Motor neuron (in vitro differentiated cells): Measurements from ENCODE around the gene SEMA6A. TPM values are rescaled to one million over a fixed set of nuclear protein-coding genes. Genes with fewer than 3 reads are reported as not detected.
A peak's percentile ranks its signal among the peaks of the same experiment; 100 is the strongest.

ENCODE experiments used
- ATAC-seq, 8 experiments: fragments of 200-7000 bp; cut with Tn5 transposase; replicated peaks in 6 of 8; 2 replicates each; pipeline ENCODE4 v1.8.0; 2021; ENCODE audit warnings: mild to moderate bottlenecking in 8 of 8, moderate library complexity in 8 of 8
- H3K27ac ChIP-seq, 2 donors: fragments of 250-450 bp; sonication (Bioruptor Pico); 2 replicates each; pipeline ENCODE4 v1.9.0; 2021; ENCODE audit warnings: antibody characterized with exemption in 2 of 2, mild to moderate bottlenecking in 2 of 2, moderate library complexity in 1 of 2
- H3K4me1 ChIP-seq, 2 donors: fragments of 250-450 bp; sonication (Bioruptor Pico); replicated peaks in 1 of 2; 2 replicates each; pipeline ENCODE4 v1.6.1; 2021; ENCODE audit warnings: antibody characterized with exemption in 2 of 2, mild to moderate bottlenecking in 2 of 2, moderate library complexity in 1 of 2
- H3K4me3 ChIP-seq, 5 donors: fragments of 250-450 bp; sonication (Bioruptor Pico); 2 replicates each; pipeline ENCODE4 v1.9.0; 2021; ENCODE audit warnings: antibody characterized with exemption in 5 of 5, mild to moderate bottlenecking in 5 of 5, moderate library complexity in 4 of 5
- WGBS, 10 experiments: fragments of 450-650 bp; shearing (Covaris generic); methylation state at CpG; one replicate each; pipeline ENCODE4 v1.0.0; 2022; 5-methylcytosine and 5-hydroxymethylcytosine counted together
- in situ Hi-C, 9 experiments: fragments of 400-800 bp; cut with MboI; loops; one replicate each; pipeline ENCODE4 v1.15.0; 2021; ENCODE audit warnings: low sequenced_read_pairs in 9 of 9, low pct_unique_long_range_greater_than_20kb in 2 of 9; ENCODE audit not compliant: unreplicated experiment in 9 of 9
- total RNA-seq, 8 experiments: library from RNA; unstranded; fragments of 300-600 nt; gene quantifications; 2 replicates each; pipeline versions ENCODE4 v1.2.3 to v1.2.4, GENCODE V29; 2022

SEMA6A gene
- total RNA-seq, 8 experiments from 2014 or later, result 2.6 to 35.9 (median 20.0) TPM

DNA sequence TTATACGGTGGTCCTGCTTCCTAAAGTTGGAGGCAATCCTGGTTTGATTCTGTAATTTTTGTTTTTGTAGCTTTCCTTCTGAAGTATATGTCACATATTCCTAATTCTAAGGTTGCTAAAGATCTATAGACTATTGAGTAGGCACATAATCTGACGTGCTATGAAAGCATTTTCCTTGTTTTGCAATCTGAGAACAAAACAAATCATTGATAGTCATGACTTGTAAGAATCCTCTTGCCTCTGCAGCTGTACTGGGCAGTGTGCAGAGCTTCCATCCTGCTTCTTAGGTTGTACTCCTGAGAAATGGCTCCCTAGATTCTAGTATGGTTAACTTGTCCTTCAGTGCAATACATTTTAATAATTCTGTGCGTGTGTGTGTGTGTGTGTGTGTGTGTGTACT lies 35.4 kb downstream of the SEMA6A start:
- peaks cover 22 to 34% of the 10 kb centered on the region in 2 donors for H3K4me1 ChIP-seq
- H3K4me3 ChIP-seq, result no peak overlapping the region
- in situ Hi-C loops, result no loop called here
- H3K27ac ChIP-seq, result no peak overlapping the region
- WGBS, 10 experiments, result 27 to 100% (median 92%) methylated on average over 1 to 3 of the region's 3 CpGs
- ATAC-seq, result no peak

GRCh38 chr5:116536316-116537083 lies 38.1 kb downstream of the SEMA6A start:
- peak in 6 of 8 experiments; percentile 9 to 81 (median 78) for ATAC-seq
- Histone ChIP-seq H3K4me1 (peaks cover 36 to 37% of the 10 kb centered on the region in 2 donors), H3K4me3 (no peak overlapping the region), H3K27ac (peak overlapping the region in 1 of 2 donors; percentile 47)
- 20 to 75% (median 55%) methylated on average over 2 to 11 of the region's 11 CpGs for WGBS, 10 experiments
- in situ Hi-C loops, result no loop called here

DNA sequence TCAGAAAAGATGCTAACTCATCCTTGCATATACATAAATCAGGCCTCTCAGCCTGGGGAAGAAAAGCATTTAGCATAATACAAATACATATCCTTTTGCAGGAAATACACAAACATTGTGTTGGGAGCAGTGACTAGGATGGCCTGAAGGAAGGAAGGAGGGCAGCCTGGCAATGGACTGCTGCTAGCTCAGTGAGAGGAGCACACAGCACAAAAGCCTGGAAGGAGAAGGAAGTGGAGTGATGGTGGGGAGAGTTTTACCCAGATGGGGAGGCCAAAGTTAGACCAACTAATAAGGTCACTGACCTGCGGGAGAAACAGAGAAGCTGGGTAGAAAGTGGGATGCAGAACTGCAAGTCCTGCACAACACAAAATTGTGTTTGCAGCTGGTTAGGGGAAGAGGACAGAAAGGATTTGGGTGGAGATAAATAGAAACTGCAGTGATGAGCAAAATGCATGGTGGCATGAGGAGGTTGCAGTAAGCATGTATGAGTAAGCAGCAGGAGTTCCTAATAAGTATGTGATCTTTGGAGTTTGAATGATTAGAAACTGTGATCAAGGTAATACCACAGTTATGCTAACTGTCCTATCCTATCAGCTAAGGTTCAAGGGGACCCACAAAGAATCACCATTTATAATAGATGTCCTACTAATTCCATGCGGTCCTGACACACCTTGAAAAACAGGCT lies 39.5 kb downstream of the SEMA6A start:
- Histone ChIP-seq H3K27ac (no peak overlapping the region), H3K4me1 (peaks cover 39 to 42% of the 10 kb centered on the region in 2 donors), H3K4me3 (no peak overlapping the region)
- 69 to 100% (median 94%) methylated on average over 1 to 2 of the region's 2 CpGs; no CpG with 5 or more reads in 2 of the 10 experiments for WGBS, 10 experiments
- peak in 3 of 8 experiments; percentile 79 to 91 (median 83) for ATAC-seq
- in situ Hi-C loops, result no loop called here

GRCh38 chr5:116532762-116533525 lies 41.7 kb downstream of the SEMA6A start:
- H3K4me3 ChIP-seq, result no peak overlapping the region
- ATAC-seq, result peak in 5 of 8 experiments; percentile 12 to 56 (median 13)
- in situ Hi-C loops, result no loop called here
- peaks cover 55 to 64% of the 10 kb centered on the region in 2 donors for H3K4me1 ChIP-seq
- H3K27ac ChIP-seq, result no peak overlapping the region
- WGBS, 10 experiments, result 8 to 69% (median 33%) methylated on average over 1 to 3 of the region's 3 CpGs; no CpG with 5 or more reads in 1 of the 10 experiments

DNA sequence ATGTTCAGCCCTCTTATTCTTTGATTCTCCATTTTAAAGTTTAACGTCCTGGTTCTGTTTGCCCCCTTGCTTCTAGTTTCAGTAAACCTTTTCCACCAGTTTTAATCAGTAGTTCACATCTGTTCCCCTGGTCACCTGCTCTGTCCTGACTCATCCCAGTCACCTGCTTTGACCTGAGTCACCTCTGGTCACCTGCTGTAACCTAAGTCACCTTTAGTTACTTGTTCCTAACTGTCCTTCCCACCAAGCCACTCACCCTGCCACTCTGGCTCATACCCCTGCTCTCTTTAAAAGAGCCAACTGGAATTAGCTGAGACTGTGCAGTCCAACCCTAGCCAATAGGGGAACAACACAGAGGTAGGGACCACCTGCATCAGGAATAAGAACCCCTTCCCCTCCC lies 43.0 kb downstream of the SEMA6A start:
- no peak overlapping the region for H3K27ac ChIP-seq
- H3K4me3 ChIP-seq, result no peak overlapping the region
- no peak for ATAC-seq
- in situ Hi-C loops, result no loop called here
- H3K4me1 ChIP-seq, result peaks cover 61 to 71% of the 10 kb centered on the region in 2 donors
- 67 to 100% (median 80%) methylated on average over 1 of the region's 1 CpG; no CpG with 5 or more reads in 3 of the 10 experiments for WGBS, 10 experiments

- ATAC-seq, result no peak
- 46 to 100% (median 60%) methylated on average over 1 to 2 of the region's 5 CpGs; no CpG with 5 or more reads in 7 of the 10 experiments for WGBS, 10 experiments
Measured at GRCh38 chr5:116531117-116531516, 43.5 kb downstream of the SEMA6A start.

GRCh38 chr5:116530276-116530675 lies 44.3 kb downstream of the SEMA6A start:
- peaks cover 57 to 63% of the 10 kb centered on the region in 2 donors for H3K4me1 ChIP-seq
- WGBS, 10 experiments, result 5 to 100% (median 81%) methylated on average over 2 to 4 of the region's 4 CpGs
- peak in 1 of 8 experiments; percentile 8 for ATAC-seq
- in situ Hi-C loops, result no loop called here
- H3K4me3 ChIP-seq, result no peak overlapping the region
- no peak overlapping the region for H3K27ac ChIP-seq

More at GRCh38 chr5:116531117-116531516, 43.5 kb downstream of the SEMA6A start:
- Histone ChIP-seq H3K4me1 (peaks cover 60 to 71% of the 10 kb centered on the region in 2 donors), H3K27ac (no peak overlapping the region), H3K4me3 (no peak overlapping the region)
- in situ Hi-C loops, result no loop called here

- Histone ChIP-seq H3K4me3 (no peak overlapping the region), H3K27ac (no peak overlapping the region), H3K4me1 (peaks cover 60 to 67% of the 10 kb centered on the region in 2 donors)
- WGBS, 10 experiments, result 32 to 100% (median 73%) methylated on average over 1 to 4 of the region's 4 CpGs; no CpG with 5 or more reads in 1 of the 10 experiments
- in situ Hi-C loops, result no loop called here
- ATAC-seq, result no peak
Measured at GRCh38 chr5:116529615-116530014, 45.0 kb downstream of the SEMA6A start.

DNA sequence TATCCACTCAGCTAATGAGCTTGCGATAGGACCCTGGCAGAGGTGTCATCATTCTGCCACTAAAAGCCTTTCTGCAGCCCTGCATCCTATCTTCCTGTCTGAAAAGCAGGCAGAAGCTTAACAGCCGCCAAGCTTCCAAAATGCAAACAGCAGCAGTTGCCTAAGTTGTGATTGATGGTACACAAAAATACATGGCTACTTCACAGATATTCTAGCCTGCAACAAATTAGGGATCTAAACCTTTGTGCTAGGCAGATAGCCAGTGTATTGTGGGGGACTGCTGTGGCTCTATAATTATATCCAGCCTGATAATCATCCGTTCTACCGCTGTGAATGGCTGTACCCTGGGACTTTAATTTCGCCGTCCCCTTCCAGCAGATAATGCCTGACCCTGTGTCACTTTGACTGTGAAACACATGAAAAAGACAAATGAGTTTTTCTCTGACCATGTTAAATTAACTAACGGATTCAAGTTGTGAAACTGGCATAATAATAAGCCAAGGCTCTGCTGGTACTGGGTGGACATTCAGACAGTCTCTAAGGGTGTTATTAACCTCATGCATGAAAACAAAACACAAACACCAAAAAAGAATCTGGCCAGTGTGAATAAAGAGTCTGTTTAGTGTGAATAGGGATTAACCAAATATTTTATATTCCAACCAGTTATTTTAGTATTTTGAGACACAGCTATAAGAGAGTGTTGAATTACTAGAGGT lies 45.9 kb downstream of the SEMA6A start:
- peak in 5 of 8 experiments; percentile 64 to 72 (median 69) for ATAC-seq
- Histone ChIP-seq H3K4me1 (peaks cover 62 to 73% of the 10 kb centered on the region in 2 donors), H3K27ac (peak overlapping the region in 1 of 2 donors; percentile 57), H3K4me3 (peak overlapping the region; percentile 5 to 26 (median 9))
- in situ Hi-C loops, result no loop called here
- 0 to 67% (median 7%) methylated on average over 1 to 7 of the region's 7 CpGs; no CpG with 5 or more reads in 1 of the 10 experiments for WGBS, 10 experiments

- no peak overlapping the region for H3K4me3 ChIP-seq
- no peak overlapping the region for H3K27ac ChIP-seq
- H3K4me1 ChIP-seq, result peaks cover 57 to 72% of the 10 kb centered on the region in 2 donors
- WGBS, 10 experiments, result 19 to 95% (median 61%) methylated on average over 5 to 6 of the region's 6 CpGs
- in situ Hi-C loops, result no loop called here
- ATAC-seq, result no peak
Measured at GRCh38 chr5:116527582-116527981, 47.0 kb downstream of the SEMA6A start.

GRCh38 chr5:116525674-116526073 lies 48.9 kb downstream of the SEMA6A start:
- 73 to 100% (median 83%) methylated on average over 1 to 3 of the region's 3 CpGs for WGBS, 10 experiments
- Histone ChIP-seq H3K4me1 (peaks cover 61 to 79% of the 10 kb centered on the region in 2 donors), H3K4me3 (no peak overlapping the region), H3K27ac (no peak overlapping the region)
- no peak for ATAC-seq
- in situ Hi-C loops, result no loop called here

- in situ Hi-C loops, result no loop called here
- Histone ChIP-seq H3K27ac (no peak overlapping the region), H3K4me3 (no peak overlapping the region), H3K4me1 (peaks cover 57 to 73% of the 10 kb centered on the region in 2 donors)
- 66 to 100% (median 85%) methylated on average over 1 to 2 of the region's 2 CpGs; no CpG with 5 or more reads in 2 of the 10 experiments for WGBS, 10 experiments
- ATAC-seq, result no peak
Measured at GRCh38 chr5:116524966-116525365, 49.7 kb downstream of the SEMA6A start.
